ENCODE data around the gene TFEB. TPM values are rescaled to one million over a fixed set of nuclear protein-coding genes. Genes with fewer than 3 reads are reported as not detected.

Gene TFEB
- total and polyA plus RNA-seq, 4 donors, result 1.1 to 6.2 (median 3.8) TPM

GRCh38 chr6:41673704-41674000 is 61.8 kb downstream of the TFEB start:
- H3K4me1 ChIP-seq (ENCODE audit: control insufficient read depth in 4 of 4, insufficient read depth in 4 of 4, low read length in 3 of 4), result no peaks in the 10 kb centered on the region
- H3K9ac ChIP-seq (ENCODE audit: low read depth in 1 of 2, low read length in 2 of 2), result no peak overlapping the region
- 84% methylated on average over 5 of the region's 5 CpGs for WGBS
- no peaks in the 10 kb centered on the region for H3K36me3 ChIP-seq (ENCODE audit: control insufficient read depth in 4 of 4, insufficient read depth in 3 of 4, low read depth in 1 of 4, low read length in 3 of 4)
- peaks cover 0 to 3% (median 0%) of the 10 kb centered on the region in 4 donors for H3K9me3 ChIP-seq (ENCODE audit: control insufficient read depth in 4 of 4, low read length in 3 of 4)
- no peak for DNase-seq (ENCODE audit: low spot score)
- H3K27me3 ChIP-seq (ENCODE audit: control insufficient read depth in 4 of 4, insufficient read depth in 4 of 4, low read length in 3 of 4), result peaks cover 0 to 6% (median 2%) of the 10 kb centered on the region in 4 donors
- TF ChIP-seq JUND (IDR thresholded peaks at IDR 0.05) (no peak), EGR1 (IDR thresholded peaks at IDR 0.05; ENCODE audit: low read depth in 2 of 2) (no peak), RXRA (IDR thresholded peaks at IDR 0.05) (no peak), CTCF (IDR thresholded peaks at IDR 0.05; ENCODE audit: low read depth, low read length, missing input control) (no peak)
- H3K4me3 ChIP-seq (ENCODE audit: low read depth in 1 of 3, low read length in 3 of 3), result no peak overlapping the region
- H3K27ac ChIP-seq (ENCODE audit: low read depth in 1 of 2, low read length in 2 of 2), result no peak overlapping the region

- no peaks in the 10 kb centered on the region for H3K4me1 ChIP-seq (ENCODE audit: control insufficient read depth in 4 of 4, insufficient read depth in 4 of 4, low read length in 3 of 4)
- no peak overlapping the region for H3K9ac ChIP-seq (ENCODE audit: low read depth in 1 of 2, low read length in 2 of 2)
- TF ChIP-seq CTCF (IDR thresholded peaks at IDR 0.05; ENCODE audit: low read depth, low read length, missing input control), result no peak
- DNase-seq (ENCODE audit: low spot score), result no peak
- no peak overlapping the region for H3K4me3 ChIP-seq (ENCODE audit: low read depth in 1 of 3, low read length in 3 of 3)
- peaks cover 0 to 6% (median 2%) of the 10 kb centered on the region in 4 donors for H3K27me3 ChIP-seq (ENCODE audit: control insufficient read depth in 4 of 4, insufficient read depth in 4 of 4, low read length in 3 of 4)
- H3K27ac ChIP-seq (ENCODE audit: low read depth in 1 of 2, low read length in 2 of 2), result no peak overlapping the region
- peaks cover 0 to 3% (median 0%) of the 10 kb centered on the region in 4 donors for H3K9me3 ChIP-seq (ENCODE audit: control insufficient read depth in 4 of 4, low read length in 3 of 4)
- WGBS, result 89% methylated on average over 17 of the region's 17 CpGs
- no peaks in the 10 kb centered on the region for H3K36me3 ChIP-seq (ENCODE audit: control insufficient read depth in 4 of 4, insufficient read depth in 3 of 4, low read depth in 1 of 4, low read length in 3 of 4)
Observed at GRCh38 chr6:41672816-41673703, 62.3 kb downstream of the TFEB start.

- DNase-seq (ENCODE audit: low spot score), result no peak
- 81% methylated on average over 7 of the region's 7 CpGs for WGBS
- Histone ChIP-seq H3K36me3 (ENCODE audit: control insufficient read depth in 4 of 4, insufficient read depth in 3 of 4, low read depth in 1 of 4, low read length in 3 of 4) (no peaks in the 10 kb centered on the region), H3K9ac (ENCODE audit: low read depth in 1 of 2, low read length in 2 of 2) (no peak overlapping the region), H3K4me1 (ENCODE audit: control insufficient read depth in 4 of 4, insufficient read depth in 4 of 4, low read length in 3 of 4) (no peaks in the 10 kb centered on the region), H3K27ac (ENCODE audit: low read depth in 1 of 2, low read length in 2 of 2) (no peak overlapping the region), H3K4me3 (ENCODE audit: low read depth in 1 of 3, low read length in 3 of 3) (no peak overlapping the region), H3K9me3 (ENCODE audit: control insufficient read depth in 4 of 4, low read length in 3 of 4) (peaks cover 0 to 3% (median 0%) of the 10 kb centered on the region in 4 donors), H3K27me3 (ENCODE audit: control insufficient read depth in 4 of 4, insufficient read depth in 4 of 4, low read length in 3 of 4) (peaks cover 0 to 6% (median 2%) of the 10 kb centered on the region in 4 donors)
- TF ChIP-seq HNF4G (IDR thresholded peaks at IDR 0.05) (no peak), ZBTB33 (IDR thresholded peaks at IDR 0.05) (no peak), GABPA (IDR thresholded peaks at IDR 0.05 in 1 of 2, conservative IDR thresholded peaks at IDR 0.05 in 1 of 2) (no peak)
Observed at GRCh38 chr6:41672016-41672415, 63.4 kb downstream of the TFEB start.

Measured in liver (tissue), 9 donors.